Mesenchymal stem cell (in vitro differentiated cells and primary cell): ENCODE results near the gene GARRE1.

Experiments
- DNase-seq: peaks from one replicate; pipeline ENCODE4 v3.0.0-alpha.2; 2013
- H2AFZ ChIP-seq: one replicate; pipeline ENCODE4 v1.6.1; 2013; ENCODE audit warnings: low read depth, mild to moderate bottlenecking, control low read depth, inconsistent platforms, low read length, moderate library complexity
- H2AK5ac ChIP-seq: 2 replicates; pipeline ENCODE4 v1.6.1; 2013; ENCODE audit warnings: low read length, moderate library complexity, mild to moderate bottlenecking, inconsistent platforms; ENCODE audit not compliant: severe bottlenecking
- H2BK120ac ChIP-seq: one replicate; pipeline ENCODE4 v1.6.1; 2013; ENCODE audit warnings: low read depth, mild to moderate bottlenecking, inconsistent platforms, low read length, moderate library complexity
- H2BK12ac ChIP-seq, 2 experiments: one replicate each; pipeline ENCODE4 v1.6.1; 2013; ENCODE audit warnings: inconsistent platforms in 2 of 2, low read length in 2 of 2, mild to moderate bottlenecking in 2 of 2, moderate library complexity in 2 of 2, control low read depth in 1 of 2
- H2BK15ac ChIP-seq: one replicate; pipeline ENCODE4 v1.6.1; 2013; ENCODE audit warnings: mild to moderate bottlenecking, low read depth, inconsistent platforms; ENCODE audit not compliant: poor library complexity, severe bottlenecking
- H2BK5ac ChIP-seq: 2 replicates; pipeline ENCODE4 v1.6.1; 2013; ENCODE audit warnings: low read depth, mild to moderate bottlenecking, low read length, control low read depth, inconsistent platforms; ENCODE audit not compliant: poor library complexity, severe bottlenecking
- H3K14ac ChIP-seq, 2 experiments: one replicate each; pipeline ENCODE4 v1.6.1; 2013; ENCODE audit warnings: inconsistent platforms in 2 of 2, low read length in 2 of 2, control low read depth in 1 of 2, mild to moderate bottlenecking in 1 of 2, moderate library complexity in 1 of 2
- H3K18ac ChIP-seq, 2 experiments: one replicate each; pipeline ENCODE4 v1.6.1; 2013; ENCODE audit warnings: inconsistent platforms in 2 of 2, low read length in 2 of 2, control low read depth in 1 of 2, low read depth in 1 of 2, mild to moderate bottlenecking in 1 of 2
- H3K23ac ChIP-seq, 2 experiments: one replicate each; pipeline ENCODE4 v1.6.1; 2013; ENCODE audit warnings: inconsistent platforms in 2 of 2, low read length in 2 of 2, mild to moderate bottlenecking in 2 of 2, moderate library complexity in 2 of 2, control low read depth in 1 of 2
- H3K27ac ChIP-seq: 2 replicates; pipeline ENCODE4 v1.5.1; 2013; ENCODE audit warnings: mild to moderate bottlenecking, moderate library complexity, low read length, control low read depth, inconsistent platforms; ENCODE audit not compliant: poor library complexity, severe bottlenecking
- H3K27me3 ChIP-seq, 2 experiments: 2 replicates each; pipeline versions ENCODE4 v1.6.1 to v1.7.0; 2013; ENCODE audit warnings: low read length in 2 of 2, mild to moderate bottlenecking in 2 of 2, moderate library complexity in 2 of 2, control low read depth in 1 of 2, inconsistent platforms in 1 of 2; ENCODE audit not compliant: control insufficient read depth in 1 of 2, insufficient read depth in 1 of 2
- H3K36me3 ChIP-seq, 2 experiments: 2 replicates each; pipeline versions ENCODE4 v1.6.1 to v1.7.0; 2013; ENCODE audit warnings: low read length in 2 of 2, control low read depth in 1 of 2, inconsistent platforms in 1 of 2, low read depth in 1 of 2, mild to moderate bottlenecking in 1 of 2; ENCODE audit not compliant: insufficient read depth in 2 of 2, control insufficient read depth in 1 of 2
- H3K4ac ChIP-seq, 2 experiments: one replicate each; pipeline ENCODE4 v1.6.1; 2013; ENCODE audit warnings: inconsistent platforms in 2 of 2, low read length in 2 of 2, mild to moderate bottlenecking in 2 of 2, moderate library complexity in 2 of 2, control low read depth in 1 of 2, low read depth in 1 of 2
- H3K4me1 ChIP-seq: 2 replicates; pipeline ENCODE4 v1.6.1; 2013; ENCODE audit warnings: low read depth, low read length, control low read depth; ENCODE audit not compliant: control insufficient read depth, insufficient read depth
- H3K4me2 ChIP-seq: 2 replicates; pipeline ENCODE4 v1.6.1; 2013; ENCODE audit warnings: low read length, mild to moderate bottlenecking, inconsistent platforms; ENCODE audit not compliant: poor library complexity, severe bottlenecking
- H3K4me3 ChIP-seq, 2 experiments: 2 replicates each; pipeline versions ENCODE4 v1.5.1 to v1.7.0; 2013; ENCODE audit warnings: low read length in 2 of 2, mild to moderate bottlenecking in 2 of 2, control low read depth in 1 of 2, low read depth in 1 of 2; ENCODE audit not compliant: insufficient read depth in 1 of 2
- H3K79me1 ChIP-seq: replicated peaks from 2 replicates; pipeline ENCODE4 v1.6.1; 2013; ENCODE audit warnings: mild to moderate bottlenecking, control low read depth, low read length, inconsistent platforms; ENCODE audit not compliant: poor library complexity, severe bottlenecking
- H3K9ac ChIP-seq: 2 replicates; pipeline ENCODE4 v1.7.0; 2013; ENCODE audit warnings: mild to moderate bottlenecking, low read length, moderate library complexity
- H3K9me3 ChIP-seq: 2 replicates; pipeline ENCODE4 v1.7.0; 2013; ENCODE audit warnings: mild to moderate bottlenecking, low read length; ENCODE audit not compliant: control insufficient read depth
- H4K8ac ChIP-seq: one replicate; pipeline ENCODE4 v1.6.1; 2013; ENCODE audit warnings: inconsistent platforms, mild to moderate bottlenecking, low read length, moderate library complexity
- H4K91ac ChIP-seq: one replicate; pipeline ENCODE4 v1.6.1; 2013; ENCODE audit warnings: mild to moderate bottlenecking, low read length, inconsistent platforms
- WGBS: methylation state at CpG from one replicate; pipeline ENCODE4 v1.1.7; 2013; ENCODE audit warnings: mixed read lengths; 5-methylcytosine and 5-hydroxymethylcytosine counted together

The GARRE1 gene

GRCh38 chr19:34260771-34261173, 6.4 kb downstream of the GARRE1 start:
- peak overlapping the region; percentile 31 for H4K91ac ChIP-seq
- 27% methylated on average over 5 of the region's 6 CpGs for WGBS

GRCh38 chr19:34261334-34262109, 7.2 kb downstream of the GARRE1 start:
- H3K9ac ChIP-seq: no peak overlapping the region
- H3K18ac ChIP-seq: no peak overlapping the region
- peaks cover 18% of the 10 kb centered on the region for H3K4me1 ChIP-seq
- no peak overlapping the region for H3K4me3 ChIP-seq
- no peak overlapping the region for H2AFZ ChIP-seq
- no peak overlapping the region for H2BK15ac ChIP-seq
- no peak for DNase-seq
- no peak overlapping the region for H3K23ac ChIP-seq
- H4K91ac ChIP-seq: no peak overlapping the region
- no peak overlapping the region for H2BK5ac ChIP-seq
- no peak overlapping the region for H4K8ac ChIP-seq
- no peak overlapping the region for H3K14ac ChIP-seq
- peak overlapping the region in 1 of 2 experiments; percentile 45 for H2BK12ac ChIP-seq
- H2BK120ac ChIP-seq: no peak overlapping the region
- no peak overlapping the region for H3K27ac ChIP-seq
- H3K4ac ChIP-seq: no peak overlapping the region
- H3K4me2 ChIP-seq: no peak overlapping the region
- no peaks in the 10 kb centered on the region for H3K36me3 ChIP-seq
- 91% methylated on average over 6 of the region's 6 CpGs for WGBS
- H3K9me3 ChIP-seq: no peaks in the 10 kb centered on the region
- H3K27me3 ChIP-seq: no peaks in the 10 kb centered on the region
- peaks cover 29% of the 10 kb centered on the region for H3K79me1 ChIP-seq
- peak overlapping the region; percentile 54 for H2AK5ac ChIP-seq

More at GRCh38 chr19:34260771-34261173, 6.4 kb downstream of the GARRE1 start:
- Histone ChIP-seq H3K4me2 (peak overlapping the region; percentile 67), H4K8ac (no peak overlapping the region), H3K9me3 (no peaks in the 10 kb centered on the region), H3K4me3 (no peak overlapping the region), H3K14ac (no peak overlapping the region), H3K79me1 (peaks cover 27% of the 10 kb centered on the region), H3K27me3 (no peaks in the 10 kb centered on the region), H3K4ac (no peak overlapping the region), H2BK12ac (peak overlapping the region in 1 of 2 experiments; percentile 45), H2AFZ (no peak overlapping the region), H2BK5ac (no peak overlapping the region), H2BK15ac (no peak overlapping the region), H3K4me1 (peaks cover 19% of the 10 kb centered on the region), H3K9ac (no peak overlapping the region), H3K27ac (no peak overlapping the region), H3K23ac (no peak overlapping the region), H2BK120ac (no peak overlapping the region), H3K18ac (no peak overlapping the region), H2AK5ac (peak overlapping the region; percentile 54), H3K36me3 (no peaks in the 10 kb centered on the region)
- DNase-seq: no peak

- H3K4ac ChIP-seq: no peak overlapping the region
- no peak overlapping the region for H2BK12ac ChIP-seq
- peak overlapping the region in 1 of 2 experiments; percentile 31 for H3K18ac ChIP-seq
- H2BK120ac ChIP-seq: no peak overlapping the region
- no peak overlapping the region for H2BK15ac ChIP-seq
- no peak overlapping the region for H2AFZ ChIP-seq
- H3K9me3 ChIP-seq: no peaks in the 10 kb centered on the region
- no peak overlapping the region for H4K8ac ChIP-seq
- H3K4me2 ChIP-seq: no peak overlapping the region
- H4K91ac ChIP-seq: no peak overlapping the region
- no peak overlapping the region for H3K9ac ChIP-seq
- H3K27me3 ChIP-seq: no peaks in the 10 kb centered on the region
- H3K14ac ChIP-seq: no peak overlapping the region
- H3K4me3 ChIP-seq: no peak overlapping the region
- no peak overlapping the region for H2BK5ac ChIP-seq
- DNase-seq: no peak
- no peak overlapping the region for H2AK5ac ChIP-seq
- no peak overlapping the region for H3K23ac ChIP-seq
- no peak overlapping the region for H3K27ac ChIP-seq
- peaks cover 29% of the 10 kb centered on the region for H3K79me1 ChIP-seq
- peaks cover 18% of the 10 kb centered on the region for H3K4me1 ChIP-seq
- peaks cover 0 to 4% of the 10 kb centered on the region in 2 experiments for H3K36me3 ChIP-seq
- 96% methylated on average over 4 of the region's 8 CpGs for WGBS
Measured at GRCh38 chr19:34263745-34264237, 9.4 kb downstream of the GARRE1 start.

DNA sequence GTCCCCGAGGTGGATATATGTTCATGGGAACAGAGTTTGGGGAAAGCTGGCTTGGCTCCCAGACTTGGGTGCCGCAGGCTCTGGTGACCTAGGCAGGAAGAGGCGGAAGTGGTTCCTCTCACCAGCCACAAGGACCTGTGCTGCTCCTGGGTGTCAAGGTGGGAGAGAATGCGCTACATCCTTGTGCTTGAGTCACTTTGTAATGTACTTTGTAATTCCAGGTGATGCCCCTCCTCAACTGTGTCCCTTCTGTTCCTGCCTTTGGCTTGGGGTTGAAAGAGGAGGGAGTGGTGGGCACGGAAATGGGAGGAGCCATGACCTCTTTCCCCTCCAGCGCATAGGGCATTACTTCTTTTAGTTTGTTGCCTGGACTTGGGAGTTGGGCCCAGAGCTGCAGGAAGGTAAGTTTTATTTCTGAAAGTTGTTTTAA, 10.9 kb downstream of the GARRE1 start:
- Histone ChIP-seq H2BK15ac (no peak overlapping the region), H3K36me3 (peaks cover 0 to 4% of the 10 kb centered on the region in 2 experiments), H2AK5ac (no peak overlapping the region), H3K9ac (no peak overlapping the region), H3K4ac (no peak overlapping the region), H2AFZ (no peak overlapping the region), H3K27me3 (no peaks in the 10 kb centered on the region), H4K8ac (no peak overlapping the region), H3K4me2 (no peak overlapping the region), H3K14ac (no peak overlapping the region), H3K4me3 (no peak overlapping the region), H3K79me1 (peaks cover 27% of the 10 kb centered on the region), H2BK5ac (no peak overlapping the region), H3K27ac (no peak overlapping the region), H2BK120ac (no peak overlapping the region), H3K4me1 (peaks cover 25% of the 10 kb centered on the region), H2BK12ac (no peak overlapping the region), H3K23ac (no peak overlapping the region), H3K18ac (no peak overlapping the region), H4K91ac (no peak overlapping the region), H3K9me3 (no peaks in the 10 kb centered on the region)
- 91% methylated on average over 6 of the region's 6 CpGs for WGBS
- DNase-seq: no peak
